ENCODE measurements around the gene PTPN2.

The PTPN2 gene

GRCh38 chr18:12842459-12843380 is 41.3 kb downstream of the PTPN2 start:
- Histone ChIP-seq H3K9me3 (ENCODE audit: control insufficient read depth, low read length) (no peaks in the 10 kb centered on the region), H3K36me3 (ENCODE audit: control insufficient read depth, insufficient read depth, low read length) (no peaks in the 10 kb centered on the region), H3K4me3 (ENCODE audit: extremely low read depth, insufficient read depth, low read length, poor library complexity, severe bottlenecking) (no peak overlapping the region), H3K4me1 (ENCODE audit: control insufficient read depth, insufficient read depth, low read length, poor library complexity, severe bottlenecking) (peaks cover 12% of the 10 kb centered on the region), H3K27ac (ENCODE audit: low read depth, low read length, severe bottlenecking) (no peak overlapping the region)
- WGBS, 2 experiments (ENCODE audit: insufficient coverage in 2 of 2), result 93 to 94% methylated on average over 10 to 14 of the region's 17 CpGs

- Histone ChIP-seq H3K4me1 (ENCODE audit: control insufficient read depth, insufficient read depth, low read length, poor library complexity, severe bottlenecking) (peaks cover 12% of the 10 kb centered on the region), H3K36me3 (ENCODE audit: control insufficient read depth, insufficient read depth, low read length) (no peaks in the 10 kb centered on the region), H3K27ac (ENCODE audit: low read depth, low read length, severe bottlenecking) (no peak overlapping the region), H3K9me3 (ENCODE audit: control insufficient read depth, low read length) (no peaks in the 10 kb centered on the region), H3K4me3 (ENCODE audit: extremely low read depth, insufficient read depth, low read length, poor library complexity, severe bottlenecking) (no peak overlapping the region)
- 94 to 97% methylated on average over 5 to 6 of the region's 6 CpGs for WGBS, 2 experiments (ENCODE audit: insufficient coverage in 2 of 2)
Observed at GRCh38 chr18:12841070-12841469, 43.0 kb downstream of the PTPN2 start.

GRCh38 chr18:12840382-12840781 is 43.7 kb downstream of the PTPN2 start:
- Histone ChIP-seq H3K27ac (ENCODE audit: low read depth, low read length, severe bottlenecking) (no peak overlapping the region), H3K4me3 (ENCODE audit: extremely low read depth, insufficient read depth, low read length, poor library complexity, severe bottlenecking) (no peak overlapping the region), H3K9me3 (ENCODE audit: control insufficient read depth, low read length) (no peaks in the 10 kb centered on the region), H3K36me3 (ENCODE audit: control insufficient read depth, insufficient read depth, low read length) (no peaks in the 10 kb centered on the region), H3K4me1 (ENCODE audit: control insufficient read depth, insufficient read depth, low read length, poor library complexity, severe bottlenecking) (peaks cover 12% of the 10 kb centered on the region)
- WGBS, 2 experiments (ENCODE audit: insufficient coverage in 2 of 2), result 90 to 100% methylated on average over 3 of the region's 3 CpGs

GRCh38 chr18:12839526-12840196 is 44.4 kb downstream of the PTPN2 start:
- Histone ChIP-seq H3K9me3 (ENCODE audit: control insufficient read depth, low read length) (no peaks in the 10 kb centered on the region), H3K36me3 (ENCODE audit: control insufficient read depth, insufficient read depth, low read length) (no peaks in the 10 kb centered on the region), H3K4me3 (ENCODE audit: extremely low read depth, insufficient read depth, low read length, poor library complexity, severe bottlenecking) (no peak overlapping the region), H3K27ac (ENCODE audit: low read depth, low read length, severe bottlenecking) (no peak overlapping the region), H3K4me1 (ENCODE audit: control insufficient read depth, insufficient read depth, low read length, poor library complexity, severe bottlenecking) (peaks cover 12% of the 10 kb centered on the region)
- WGBS, 2 experiments (ENCODE audit: insufficient coverage in 2 of 2), result 75 to 93% methylated on average over 1 of the region's 1 CpG

GRCh38 chr18:12839057-12839525 is 44.9 kb downstream of the PTPN2 start:
- Histone ChIP-seq H3K27ac (ENCODE audit: low read depth, low read length, severe bottlenecking) (no peak overlapping the region), H3K9me3 (ENCODE audit: control insufficient read depth, low read length) (no peaks in the 10 kb centered on the region), H3K4me3 (ENCODE audit: extremely low read depth, insufficient read depth, low read length, poor library complexity, severe bottlenecking) (no peak overlapping the region), H3K4me1 (ENCODE audit: control insufficient read depth, insufficient read depth, low read length, poor library complexity, severe bottlenecking) (peaks cover 10% of the 10 kb centered on the region), H3K36me3 (ENCODE audit: control insufficient read depth, insufficient read depth, low read length) (no peaks in the 10 kb centered on the region)
- WGBS, 2 experiments (ENCODE audit: insufficient coverage in 2 of 2), result 88 to 93% methylated on average over 2 of the region's 2 CpGs

GRCh38 chr18:12838178-12838634 is 45.8 kb downstream of the PTPN2 start:
- H3K36me3 ChIP-seq (ENCODE audit: control insufficient read depth, insufficient read depth, low read length), result peaks cover 5% of the 10 kb centered on the region
- H3K4me3 ChIP-seq (ENCODE audit: extremely low read depth, insufficient read depth, low read length, poor library complexity, severe bottlenecking), result no peak overlapping the region
- H3K27ac ChIP-seq (ENCODE audit: low read depth, low read length, severe bottlenecking), result no peak overlapping the region
- H3K9me3 ChIP-seq (ENCODE audit: control insufficient read depth, low read length), result no peaks in the 10 kb centered on the region
- peaks cover 7% of the 10 kb centered on the region for H3K4me1 ChIP-seq (ENCODE audit: control insufficient read depth, insufficient read depth, low read length, poor library complexity, severe bottlenecking)
- WGBS, 2 experiments (ENCODE audit: insufficient coverage in 2 of 2), result 74% methylated on average over 2 of the region's 4 CpGs; no CpG with 5 or more reads in 1 of the 2 experiments

- peaks cover 10% of the 10 kb centered on the region for H3K36me3 ChIP-seq (ENCODE audit: control insufficient read depth, insufficient read depth, low read length)
- peaks cover 6% of the 10 kb centered on the region for H3K4me1 ChIP-seq (ENCODE audit: control insufficient read depth, insufficient read depth, low read length, poor library complexity, severe bottlenecking)
- H3K9me3 ChIP-seq (ENCODE audit: control insufficient read depth, low read length), result no peaks in the 10 kb centered on the region
- H3K27ac ChIP-seq (ENCODE audit: low read depth, low read length, severe bottlenecking), result no peak overlapping the region
- H3K4me3 ChIP-seq (ENCODE audit: extremely low read depth, insufficient read depth, low read length, poor library complexity, severe bottlenecking), result no peak overlapping the region
Observed at GRCh38 chr18:12837747-12838146, 46.3 kb downstream of the PTPN2 start.

GRCh38 chr18:12836551-12836950 is 47.5 kb downstream of the PTPN2 start:
- Histone ChIP-seq H3K27ac (ENCODE audit: low read depth, low read length, severe bottlenecking) (no peak overlapping the region), H3K9me3 (ENCODE audit: control insufficient read depth, low read length) (no peaks in the 10 kb centered on the region), H3K36me3 (ENCODE audit: control insufficient read depth, insufficient read depth, low read length) (peaks cover 10% of the 10 kb centered on the region), H3K4me3 (ENCODE audit: extremely low read depth, insufficient read depth, low read length, poor library complexity, severe bottlenecking) (no peak overlapping the region), H3K4me1 (ENCODE audit: control insufficient read depth, insufficient read depth, low read length, poor library complexity, severe bottlenecking) (peaks cover 6% of the 10 kb centered on the region)
- 87 to 93% methylated on average over 4 of the region's 5 CpGs for WGBS, 2 experiments (ENCODE audit: insufficient coverage in 2 of 2)

- 79 to 100% methylated on average over 2 of the region's 4 CpGs for WGBS, 2 experiments (ENCODE audit: insufficient coverage in 2 of 2)
- H3K4me1 ChIP-seq (ENCODE audit: control insufficient read depth, insufficient read depth, low read length, poor library complexity, severe bottlenecking), result no peaks in the 10 kb centered on the region
- H3K4me3 ChIP-seq (ENCODE audit: extremely low read depth, insufficient read depth, low read length, poor library complexity, severe bottlenecking), result no peak overlapping the region
- peaks cover 52% of the 10 kb centered on the region for H3K36me3 ChIP-seq (ENCODE audit: control insufficient read depth, insufficient read depth, low read length)
- peaks cover 12% of the 10 kb centered on the region for H3K9me3 ChIP-seq (ENCODE audit: control insufficient read depth, low read length)
- H3K27ac ChIP-seq (ENCODE audit: low read depth, low read length, severe bottlenecking), result no peak overlapping the region
Observed at GRCh38 chr18:12828116-12829051, 55.7 kb downstream of the PTPN2 start.

- Histone ChIP-seq H3K9me3 (ENCODE audit: control insufficient read depth, low read length) (peaks cover 12% of the 10 kb centered on the region), H3K36me3 (ENCODE audit: control insufficient read depth, insufficient read depth, low read length) (peaks cover 48% of the 10 kb centered on the region), H3K4me3 (ENCODE audit: extremely low read depth, insufficient read depth, low read length, poor library complexity, severe bottlenecking) (no peak overlapping the region), H3K4me1 (ENCODE audit: control insufficient read depth, insufficient read depth, low read length, poor library complexity, severe bottlenecking) (no peaks in the 10 kb centered on the region), H3K27ac (ENCODE audit: low read depth, low read length, severe bottlenecking) (no peak overlapping the region)
- no CpG with 5 or more reads among the region's 3 CpGs for whole genome bisulfite sequencing, 2 experiments (ENCODE audit: insufficient coverage in 2 of 2)
Observed at GRCh38 chr18:12827588-12827987, 56.4 kb downstream of the PTPN2 start.
